Body of pancreas (tissue), 4 donors: Measurements from ENCODE around the gene RAB30.

Experiments
- CTCF ChIP-seq, 7 experiments: fragments of 450-650 bp in 4 of 7; fragments of 200-600 bp in 3 of 7; sonication (generic) in 3 of 7; IDR thresholded peaks; one replicate each; pipeline ENCODE4 v1.5.1; 2016 to 2019; ENCODE audit warnings: antibody characterized with exemption in 7 of 7
- POLR2A ChIP-seq, 3 donors: fragments of 450-650 bp; IDR thresholded peaks; one replicate each; pipeline ENCODE4 v1.6.1; 2016; ENCODE audit warnings: antibody characterized with exemption in 3 of 3, mild to moderate bottlenecking in 2 of 3

- TF ChIP-seq CTCF (IDR thresholded peaks at IDR 0.05) (no peak), POLR2A (IDR thresholded peaks at IDR 0.05) (no peak)
Measured at GRCh38 chr11:83105168-83105567, 33.5 kb upstream of the RAB30 start.
